K562 (cell line): Measurements from ENCODE around the gene CAMK2D. TPM values are rescaled to one million over a fixed set of nuclear protein-coding genes. Genes with fewer than 3 reads are reported as not detected.

Experiments used
- ATAC-seq: fragments of 200-7000 bp; cut with Tn5 transposase; 3 replicates; pipeline ENCODE4 v1.9.1; 2020; ENCODE audit warnings: moderate library complexity
- BruUV-seq: library from RNA; stranded (reverse); fragments of 400-500 nt; replicated peaks from 2 replicates; lab custom pipeline; 2021; lab: Mats Ljungman, UMichigan
- CTCF ChIA-PET: fragments of 300-600 bp; formaldehyde crosslinking; extraction: SDS; loops from one replicate; lab custom pipeline; 2021; ENCODE audit warnings: low intra/inter-chr PET ratio; lab: Yijun Ruan, JAX
- POLR2A ChIA-PET: fragments of 300-600, 350-650 bp; sonication (Branson Sonifier 250); formaldehyde crosslinking; extraction: SDS; loops from one replicate; lab custom pipeline; 2021; ENCODE audit warnings: antibody characterized with exemption, inconsistent platforms; lab: Yijun Ruan, JAX
- DNase-seq, 4 experiments: peaks; one replicate each; pipeline versions ENCODE4 v3.0.0 to v3.0.0-alpha.2; 2011 to 2018; ENCODE audit warnings: low spot score in 3 of 4, mixed read lengths in 3 of 4; ENCODE audit errors: extremely low read depth in 1 of 4
- FAIRE-seq: peaks from 2 replicates; lab custom pipeline; 2011; peaks lifted over from hg19 to GRCh38; lab: Jason Lieb, UNC
- H2AFZ ChIP-seq: 2 replicates; pipeline ENCODE4 v1.6.0; 2011; ENCODE audit warnings: low read depth, low read length, control low read depth, inconsistent platforms
- H3K27ac ChIP-seq: fragments of 200-600 bp; 3 replicates; pipeline ENCODE4 v1.8.0; 2011; ENCODE audit warnings: low read depth, mild to moderate bottlenecking, control low read depth, inconsistent platforms, low read length, moderate library complexity, mixed read lengths; ENCODE audit errors: extremely low read depth
- H3K27me3 ChIP-seq, 2 experiments: fragments of 300-600 bp in 1 of 2; 2 replicates in 1 of 2; 3 replicates in 1 of 2; pipeline versions ENCODE4 v1.6.0 to v1.8.0; 2011; ENCODE audit warnings: inconsistent platforms in 2 of 2, low read length in 2 of 2, mild to moderate bottlenecking in 1 of 2, mixed read lengths in 1 of 2, moderate library complexity in 1 of 2; ENCODE audit not compliant: control insufficient read depth in 2 of 2, insufficient read depth in 2 of 2
- H3K36me3 ChIP-seq: fragments of 300-600 bp; 3 replicates; pipeline ENCODE4 v1.8.0; 2011; ENCODE audit warnings: mild to moderate bottlenecking, low read length, inconsistent platforms; ENCODE audit not compliant: control insufficient read depth, insufficient read depth
- H3K4me1 ChIP-seq, 2 experiments: fragments of 200-600 bp in 1 of 2; replicated peaks in 1 of 2; 2 replicates in 1 of 2; 3 replicates in 1 of 2; pipeline versions ENCODE4 v1.5.1 to v1.8.0; 2011; ENCODE audit warnings: inconsistent platforms in 2 of 2, low read length in 2 of 2, mild to moderate bottlenecking in 1 of 2, mixed read lengths in 1 of 2, moderate library complexity in 1 of 2; ENCODE audit not compliant: control insufficient read depth in 2 of 2, insufficient read depth in 2 of 2
- H3K4me2 ChIP-seq: 2 replicates; pipeline ENCODE4 v1.6.1; 2011; ENCODE audit warnings: low read length, control low read depth, inconsistent platforms, mixed read lengths; ENCODE audit not compliant: insufficient read depth
- H3K4me3 ChIP-seq: fragments of 200-600 bp; sonication (generic), shearing (Covaris generic); 2 replicates; pipeline ENCODE4 v1.5.1; 2016; ENCODE audit warnings: control low read depth, inconsistent platforms
- H3K79me2 ChIP-seq: fragments of 200-600 bp; 3 replicates; pipeline ENCODE4 v1.8.0; 2011; ENCODE audit warnings: low read length, inconsistent platforms; ENCODE audit not compliant: control insufficient read depth, insufficient read depth
- H3K9ac ChIP-seq, 2 experiments: 2 replicates each; pipeline versions ENCODE4 v1.6.0 to v1.6.1; 2011; ENCODE audit warnings: low read depth in 2 of 2, low read length in 2 of 2, control low read depth in 1 of 2, inconsistent platforms in 1 of 2, mild to moderate bottlenecking in 1 of 2, mixed read lengths in 1 of 2; ENCODE audit not compliant: insufficient read depth in 1 of 2
- H3K9me1 ChIP-seq: one replicate; pipeline ENCODE4 v1.6.0; 2011; ENCODE audit warnings: inconsistent platforms, mild to moderate bottlenecking, low read length, moderate library complexity; ENCODE audit not compliant: control insufficient read depth, insufficient read depth
- H3K9me3 ChIP-seq: replicated peaks from 2 replicates; pipeline ENCODE4 v1.5.1; 2011; ENCODE audit warnings: low read depth, low read length, inconsistent platforms; ENCODE audit not compliant: control insufficient read depth, insufficient read depth
- H4K20me1 ChIP-seq: replicated peaks from 2 replicates; pipeline ENCODE4 v1.6.1; 2011; ENCODE audit warnings: low read length, inconsistent platforms, mixed read lengths; ENCODE audit not compliant: control insufficient read depth, insufficient read depth
- E2F3 ChIP-seq: fragments of 250-450 bp; sonication (Bioruptor Pico); IDR thresholded peaks from 2 replicates; pipeline ENCODE4 v1.4.0; 2020; ENCODE audit warnings: mild to moderate bottlenecking
- FOXK1 ChIP-seq: sonication (generic); formaldehyde crosslinking; IDR thresholded peaks from 2 replicates; pipeline ENCODE4 v1.8.0; 2022; ENCODE audit warnings: missing genetic modification reagents, mild to moderate bottlenecking, borderline replicate concordance
- HOXB6 ChIP-seq: fragments of 250-450 bp; sonication (Bioruptor Pico); IDR thresholded peaks from 2 replicates; pipeline ENCODE4 v1.5.1; 2022; ENCODE audit warnings: mild to moderate bottlenecking, borderline replicate concordance
- MEF2D ChIP-seq: conservative IDR thresholded peaks from 2 replicates; pipeline ENCODE4 v1.6.1; 2016; ENCODE audit warnings: low read depth, missing genetic modification characterization, missing compliant biosample characterization
- TAF7 ChIP-seq: fragments of 450-650 bp; IDR thresholded peaks from 2 replicates; pipeline ENCODE4 v1.6.1; 2016; ENCODE audit warnings: missing genetic modification characterization, missing compliant biosample characterization
- ZNF586 ChIP-seq: fragments of 450-650 bp; formaldehyde crosslinking; conservative IDR thresholded peaks from 2 replicates; pipeline ENCODE4 v1.4.0; 2020; ENCODE audit warnings: mild to moderate bottlenecking, moderate library complexity
- ZNF589 ChIP-seq: fragments of 200-800 bp; sonication (Bioruptor generic); IDR thresholded peaks from 2 replicates; pipeline ENCODE4 v1.6.1; 2016; ENCODE audit warnings: low read depth, missing genetic modification characterization, missing compliant biosample characterization
- WGBS: fragments of 100-300 bp; shearing (Covaris generic); methylation state at CpG from one replicate; pipeline ENCODE4 v1.1.6; 2016; ENCODE audit warnings: low coverage, mixed read lengths; ENCODE audit not compliant: insufficient coverage; ENCODE audit errors: missing lambda C conversion rate; 5-methylcytosine and 5-hydroxymethylcytosine counted together
- in situ Hi-C: fragments of 300-500 bp; cut with MboI; formaldehyde crosslinking; loops from 4 replicates; pipeline ENCODE4 v1.15.0; 2018; ENCODE audit warnings: inconsistent platforms, mixed read lengths
- intact Hi-C: fragments of 100-400 bp; cut with micrococcal nuclease; formaldehyde crosslinking; loops from 2 replicates; pipeline ENCODE4 v1.14.2; 2022
- polyA plus RNA-seq, 8 experiments: library from polyadenylated mRNA; depleted of rRNA in 4 of 8; stranded (reverse) in 5 of 8; unstranded in 3 of 8; fragments of >200 nt; fragmentation: Nextera tagmentation in 2 of 8; fragmentation: Illumina TruSeq in 1 of 8; extraction: Ambion mirVana in 2 of 8; extraction: Trizol in 1 of 8; gene quantifications; 2 replicates each; pipeline versions ENCODE4 v1.2.1 to v1.2.3, GENCODE V29; 2011 to 2014; ENCODE audit warnings: inconsistent platforms in 1 of 8, missing spikeins in 1 of 8
- total RNA-seq, 7 experiments: library from RNA; depleted of rRNA in 6 of 7; stranded (reverse); fragments of >200 nt in 6 of 7; fragmentation: Illumina TruSeq in 2 of 7; extraction: Trizol in 2 of 7; gene quantifications; 2 replicates each; pipeline versions ENCODE4 v1.2.1 to v1.2.3, GENCODE V29; 2011 to 2021; ENCODE audit warnings: low replicate concordance in 1 of 7
- TF ChIP-seq, protein P1 (sequence below): fragments of 450-650 bp; formaldehyde crosslinking; IDR thresholded peaks from 2 replicates; pipeline ENCODE4 v1.4.0; 2022; ENCODE audit warnings: mild to moderate bottlenecking, moderate library complexity
- TF ChIP-seq, protein P2 (sequence below): fragments of 250-450 bp; sonication (Bioruptor Pico); IDR thresholded peaks from 2 replicates; pipeline ENCODE4 v1.4.0; 2020; ENCODE audit warnings: mild to moderate bottlenecking, moderate library complexity

CAMK2D gene
- total and polyA plus RNA-seq, 9 of the 15 experiments (the other 6 are each of a cell fraction or from before 2014, with no cell fraction given), result 0.01 to 0.33 (median 0.04) TPM; not detected in 2

DNA sequence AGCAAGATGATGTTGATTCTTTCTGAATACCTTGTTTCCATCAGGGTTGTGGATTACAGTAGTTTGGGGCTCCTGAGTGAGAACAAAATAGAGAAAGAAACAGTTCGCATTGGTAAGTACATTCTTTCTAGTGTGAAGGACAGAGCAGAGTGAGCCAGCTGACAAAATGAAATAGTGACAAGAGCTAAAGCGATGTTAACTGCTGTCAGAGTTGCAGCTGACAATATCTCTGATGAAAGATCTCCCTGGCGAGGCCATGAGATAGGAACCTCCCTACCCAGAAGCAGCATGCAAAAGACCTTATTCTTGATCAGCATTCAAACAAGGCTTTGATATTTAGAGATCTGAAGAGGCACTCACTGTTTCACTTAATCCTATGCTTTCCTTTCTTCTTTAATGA is 258.6 kb downstream of the CAMK2D start:
- CTCF ChIA-PET, result no interaction called here
- no peaks in the 10 kb centered on the region for H3K36me3 ChIP-seq
- no peaks in the 10 kb centered on the region for H3K9me1 ChIP-seq
- no peaks in the 10 kb centered on the region for H3K4me1 ChIP-seq
- no peak overlapping the region for H2AFZ ChIP-seq
- FAIRE-seq (no peak), ATAC-seq (no peak), DNase-seq (no peak)
- POLR2A ChIA-PET, result no interaction called here
- intact Hi-C loops (no loop called here), in situ Hi-C loops (no loop called here)
- H3K4me2 ChIP-seq, result no peak overlapping the region
- H3K27me3 ChIP-seq, result no peaks in the 10 kb centered on the region
- H3K4me3 ChIP-seq, result no peak overlapping the region
- H3K9ac ChIP-seq, result no peak overlapping the region
- no peaks in the 10 kb centered on the region for H3K79me2 ChIP-seq
- WGBS, result 0% methylated on average over 3 of the region's 3 CpGs
- no peak overlapping the region for H3K27ac ChIP-seq
- no peaks in the 10 kb centered on the region for H3K9me3 ChIP-seq
- no peaks in the 10 kb centered on the region for H4K20me1 ChIP-seq
- TF ChIP-seq FOXK1 (CRISPR knock-in tag), result no peak
- TF ChIP-seq ZNF586 (CRISPR knock-in tag), result no peak
- no peak for TF ChIP-seq HOXB6 (CRISPR knock-in tag)
- no peak for TF ChIP-seq MEF2D (tag)
- TF ChIP-seq, protein P1, sequence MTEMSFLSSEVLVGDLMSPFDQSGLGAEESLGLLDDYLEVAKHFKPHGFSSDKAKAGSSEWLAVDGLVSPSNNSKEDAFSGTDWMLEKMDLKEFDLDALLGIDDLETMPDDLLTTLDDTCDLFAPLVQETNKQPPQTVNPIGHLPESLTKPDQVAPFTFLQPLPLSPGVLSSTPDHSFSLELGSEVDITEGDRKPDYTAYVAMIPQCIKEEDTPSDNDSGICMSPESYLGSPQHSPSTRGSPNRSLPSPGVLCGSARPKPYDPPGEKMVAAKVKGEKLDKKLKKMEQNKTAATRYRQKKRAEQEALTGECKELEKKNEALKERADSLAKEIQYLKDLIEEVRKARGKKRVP (CRISPR knock-in tag), result no peak
- TF ChIP-seq ZNF589 (CRISPR knock-in tag), result no peak
- TF ChIP-seq, protein P2, sequence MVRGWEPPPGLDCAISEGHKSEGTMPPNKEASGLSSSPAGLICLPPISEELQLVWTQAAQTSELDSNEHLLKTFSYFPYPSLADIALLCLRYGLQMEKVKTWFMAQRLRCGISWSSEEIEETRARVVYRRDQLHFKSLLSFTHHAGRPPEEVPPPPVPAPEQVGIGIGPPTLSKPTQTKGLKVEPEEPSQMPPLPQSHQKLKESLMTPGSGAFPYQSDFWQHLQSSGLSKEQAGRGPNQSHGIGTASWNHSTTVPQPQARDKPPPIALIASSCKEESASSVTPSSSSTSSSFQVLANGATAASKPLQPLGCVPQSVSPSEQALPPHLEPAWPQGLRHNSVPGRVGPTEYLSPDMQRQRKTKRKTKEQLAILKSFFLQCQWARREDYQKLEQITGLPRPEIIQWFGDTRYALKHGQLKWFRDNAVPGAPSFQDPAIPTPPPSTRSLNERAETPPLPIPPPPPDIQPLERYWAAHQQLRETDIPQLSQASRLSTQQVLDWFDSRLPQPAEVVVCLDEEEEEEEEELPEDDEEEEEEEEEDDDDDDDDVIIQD (CRISPR knock-in tag), result no peak
- no peak for TF ChIP-seq E2F3 (CRISPR knock-in tag)
- no peak for TF ChIP-seq TAF7
- no TSS peak for BruUV-seq
